Hematopoietic multipotent progenitor cell treated with erythropoietin and hydrocortisone succinate and interleukin-3 and kit ligand, for 8 days (in vitro differentiated cells): ENCODE measurements around the gene OLIG2.

Experiments used
- DNase-seq: peaks from one replicate; pipeline ENCODE4 v3.0.0-alpha.2; 2015

OLIG2 gene

DNA sequence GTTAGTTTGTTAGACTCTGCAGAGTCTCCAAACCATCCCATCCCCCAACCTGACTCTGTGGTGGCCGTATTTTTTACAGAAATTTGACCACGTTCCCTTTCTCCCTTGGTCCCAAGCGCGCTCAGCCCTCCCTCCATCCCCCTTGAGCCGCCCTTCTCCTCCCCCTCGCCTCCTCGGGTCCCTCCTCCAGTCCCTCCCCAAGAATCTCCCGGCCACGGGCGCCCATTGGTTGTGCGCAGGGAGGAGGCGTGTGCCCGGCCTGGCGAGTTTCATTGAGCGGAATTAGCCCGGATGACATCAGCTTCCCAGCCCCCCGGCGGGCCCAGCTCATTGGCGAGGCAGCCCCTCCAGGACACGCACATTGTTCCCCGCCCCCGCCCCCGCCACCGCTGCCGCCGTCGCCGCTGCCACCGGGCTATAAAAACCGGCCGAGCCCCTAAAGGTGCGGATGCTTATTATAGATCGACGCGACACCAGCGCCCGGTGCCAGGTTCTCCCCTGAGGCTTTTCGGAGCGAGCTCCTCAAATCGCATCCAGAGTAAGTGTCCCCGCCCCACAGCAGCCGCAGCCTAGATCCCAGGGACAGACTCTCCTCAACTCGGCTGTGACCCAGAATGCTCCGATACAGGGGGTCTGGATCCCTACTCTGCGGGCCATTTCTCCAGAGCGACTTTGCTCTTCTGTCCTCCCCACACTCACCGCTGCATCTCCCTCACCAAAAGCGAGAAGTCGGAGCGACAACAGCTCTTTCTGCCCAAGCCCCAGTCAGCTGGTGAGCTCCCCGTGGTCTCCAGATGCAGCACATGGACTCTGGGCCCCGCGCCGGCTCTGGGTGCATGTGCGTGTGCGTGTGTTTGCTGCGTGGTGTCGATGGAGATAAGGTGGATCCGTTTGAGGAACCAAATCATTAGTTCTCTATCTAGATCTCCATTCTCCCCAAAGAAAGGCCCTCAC lies at the start of gene OLIG2:
OLIG2 (plus strand) TSS at position 447 of the 954 bp plus-strand sequence. CDS start 928 bp downstream, outside the sequence.
- DNase-seq = no peak

DNA sequence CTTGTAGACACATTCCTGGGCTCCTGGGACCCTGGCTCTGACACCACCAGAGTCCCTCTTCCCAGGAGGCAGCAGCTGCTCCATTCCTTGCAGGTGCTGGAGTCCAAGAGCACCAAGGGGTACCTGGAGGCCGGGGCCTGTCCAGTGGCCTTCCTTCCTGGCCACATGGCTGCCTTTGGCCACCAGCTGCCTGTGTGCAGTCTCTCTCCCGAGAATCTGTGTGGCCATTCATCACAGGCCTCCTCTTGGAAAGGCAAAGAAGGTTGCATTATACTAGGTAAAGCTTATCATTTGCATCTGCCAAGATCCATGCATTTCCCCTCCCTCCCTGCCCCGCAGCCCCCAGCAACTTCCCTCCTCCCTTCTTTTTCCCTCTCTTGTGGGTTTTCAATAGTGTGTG lies 48.9 kb upstream of the OLIG2 start:
- no peak for DNase-seq

DNA sequence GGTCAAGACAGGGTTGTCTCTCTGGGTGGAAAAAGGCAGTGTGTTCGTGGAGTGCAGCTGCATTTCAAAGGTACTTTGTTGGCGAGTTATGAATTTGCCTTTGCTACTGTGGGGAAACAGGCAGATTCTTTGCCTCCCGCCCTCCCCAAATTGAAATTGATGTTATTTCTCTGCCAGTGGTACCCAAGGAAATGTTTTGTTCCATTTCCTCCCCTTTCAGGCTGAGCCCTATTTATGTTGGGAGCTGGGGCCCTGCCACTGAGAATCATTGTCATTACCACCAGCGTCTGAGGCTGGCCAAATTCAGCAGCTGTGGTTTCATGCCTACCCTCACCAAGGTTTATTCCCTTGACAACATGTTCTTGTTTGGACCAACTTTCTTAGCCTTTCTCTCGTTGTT lies 48.5 kb upstream of the OLIG2 start:
- DNase-seq = no peak

DNA sequence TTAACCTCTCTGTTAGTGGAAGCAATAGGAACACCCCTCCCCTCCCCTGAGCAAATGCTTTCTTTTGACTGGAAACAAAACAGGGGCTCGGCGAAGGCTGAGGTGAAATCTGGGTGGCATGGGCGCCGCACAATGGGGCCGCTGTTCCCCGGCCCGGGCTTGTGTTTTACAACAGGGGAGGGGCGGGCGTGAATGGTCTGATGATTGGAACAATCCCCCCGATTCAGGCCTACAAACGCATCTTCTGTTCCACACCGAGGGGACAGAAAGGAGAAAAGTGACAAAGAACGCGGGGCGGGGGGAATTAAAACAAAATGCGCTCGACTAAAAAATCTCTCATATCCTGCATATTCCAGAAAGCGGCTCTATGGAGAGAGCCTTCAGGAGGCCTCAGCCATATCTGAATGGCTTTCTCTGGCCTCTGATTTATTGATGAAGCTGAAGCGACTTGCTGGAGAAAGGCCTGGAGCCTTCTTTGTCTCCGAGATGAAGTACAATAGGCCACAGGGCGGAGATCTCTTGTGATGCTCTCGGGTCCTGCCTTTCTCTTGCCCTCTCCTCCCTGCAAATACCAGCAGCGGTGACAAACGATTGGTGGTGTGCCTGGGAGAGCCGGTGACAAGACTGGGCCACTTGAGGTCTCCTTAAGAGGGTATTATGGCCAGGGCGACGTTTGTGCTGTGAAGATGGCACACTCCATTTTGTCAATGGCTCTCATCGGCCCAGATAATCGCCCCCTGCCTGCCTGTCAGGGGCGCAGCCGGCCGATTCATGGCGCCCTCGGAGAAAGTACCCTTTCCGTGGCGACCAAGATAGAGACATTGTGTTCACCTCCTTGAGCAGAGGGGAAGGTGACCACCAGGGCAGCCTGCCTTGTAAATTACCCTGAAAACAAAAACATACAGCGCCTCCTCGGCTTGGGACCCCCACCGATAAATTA lies 47.1 kb upstream of the OLIG2 start:
- DNase-seq = no peak

DNA sequence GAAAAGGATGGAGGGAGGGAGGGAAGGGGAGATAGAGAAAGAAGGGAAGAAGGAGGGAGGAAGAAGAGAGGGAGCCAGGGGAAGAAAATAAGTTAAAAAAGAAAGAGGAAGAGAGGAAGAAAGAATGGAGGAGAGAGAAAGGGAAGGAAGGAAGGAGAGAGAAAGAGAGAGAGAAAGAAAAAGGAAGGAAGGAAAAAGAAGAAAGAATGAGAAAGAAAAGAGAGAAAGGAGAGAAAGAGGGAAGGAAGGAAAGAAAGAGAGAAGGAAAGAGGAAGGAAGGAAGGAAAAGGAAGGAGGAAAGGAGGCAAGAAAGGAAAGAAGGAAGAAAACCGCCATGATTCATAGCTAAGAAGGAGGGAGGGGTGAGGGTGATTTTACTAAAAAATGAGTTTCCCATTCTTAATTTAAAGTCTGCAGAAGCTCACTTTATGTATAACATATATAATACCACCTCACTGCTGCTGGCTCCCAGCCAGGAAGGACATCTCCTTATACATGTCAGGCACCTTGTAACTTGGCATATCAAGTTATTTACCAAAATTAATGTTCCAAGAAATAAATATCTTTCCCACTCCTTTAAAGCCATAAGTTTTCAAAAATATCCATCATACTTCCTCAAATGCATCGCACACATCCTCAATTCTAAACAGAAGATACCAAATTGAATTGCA lies 46.0 kb upstream of the OLIG2 start:
- DNase-seq = peak; percentile 3

DNA sequence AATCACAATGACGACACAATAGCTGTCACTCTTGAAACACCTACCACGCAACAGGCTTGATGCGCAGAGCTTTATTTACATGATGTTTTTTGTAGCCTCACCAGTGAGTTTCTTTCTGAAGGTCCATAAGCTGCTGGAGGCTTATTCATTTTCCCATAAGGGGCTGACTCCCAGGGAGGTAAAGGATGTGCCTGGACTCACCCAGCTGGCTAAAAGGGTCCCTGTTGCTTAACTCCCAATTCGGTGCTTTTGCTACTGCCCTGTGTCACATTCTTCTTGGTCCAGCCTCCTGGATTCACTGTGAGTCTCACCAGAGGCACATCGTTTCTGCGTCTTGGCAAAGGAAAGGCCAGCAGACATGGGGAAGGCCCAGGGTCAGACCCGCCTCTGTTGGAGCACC lies 44.6 kb upstream of the OLIG2 start:
- no peak for DNase-seq

DNA sequence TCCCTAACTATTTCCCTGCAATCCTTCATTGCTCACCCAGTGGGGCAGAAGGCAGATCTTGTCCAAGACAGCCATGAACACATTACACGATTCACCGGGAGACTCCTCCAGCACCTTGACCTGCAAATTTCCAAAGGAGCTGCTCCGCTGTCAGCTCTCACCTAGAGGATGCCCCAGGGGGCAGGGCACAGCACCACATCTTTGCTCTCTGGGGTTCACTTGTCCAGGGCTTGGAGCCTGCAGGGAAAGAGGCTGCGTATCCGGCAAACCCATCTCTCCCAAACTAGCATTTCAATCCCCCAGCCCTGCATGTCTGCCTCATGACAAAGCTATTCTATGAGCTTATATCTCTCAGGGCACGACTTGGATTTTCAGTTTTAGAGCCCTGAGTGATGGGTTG lies 35.1 kb upstream of the OLIG2 start:
- DNase-seq = no peak

DNA sequence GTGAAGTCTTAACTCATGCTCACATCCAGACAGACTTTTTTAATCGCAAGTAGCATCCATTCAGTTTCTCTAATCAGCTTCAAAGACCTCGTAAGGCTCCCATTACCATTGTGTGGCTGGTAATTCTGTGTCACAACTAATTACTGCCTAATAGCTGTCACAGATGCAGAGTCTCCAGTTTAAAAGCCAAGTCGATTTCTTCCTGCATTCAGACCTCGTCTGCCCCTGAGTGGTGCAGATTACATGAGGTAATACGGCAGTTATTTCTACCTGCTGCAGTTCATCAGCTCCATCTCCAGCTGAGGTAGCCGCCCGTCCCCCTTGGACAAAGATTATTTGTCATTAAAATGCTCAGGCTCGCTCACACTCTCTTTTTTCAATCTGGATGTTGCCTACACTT lies 34.4 kb upstream of the OLIG2 start:
- DNase-seq = no peak

DNA sequence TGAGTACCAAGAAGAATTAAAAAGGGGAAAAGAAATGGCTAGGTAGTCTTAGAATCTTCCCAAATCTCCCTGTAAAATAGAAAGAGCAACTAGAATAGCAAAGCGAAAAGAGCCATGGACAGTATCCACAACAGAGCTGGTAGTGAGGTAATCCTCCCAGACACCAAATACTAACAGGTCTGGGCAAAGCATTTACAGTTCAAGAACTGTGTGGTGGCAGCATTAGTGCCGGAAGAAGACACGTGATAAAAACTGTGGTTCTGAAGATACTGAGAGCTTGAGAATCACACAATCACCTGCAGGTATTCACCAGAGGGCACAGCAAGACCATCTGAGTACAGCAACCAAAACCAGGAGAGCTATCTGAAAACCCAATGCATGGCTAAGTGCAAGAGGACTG lies 31.8 kb upstream of the OLIG2 start:
- DNase-seq = no peak

DNA sequence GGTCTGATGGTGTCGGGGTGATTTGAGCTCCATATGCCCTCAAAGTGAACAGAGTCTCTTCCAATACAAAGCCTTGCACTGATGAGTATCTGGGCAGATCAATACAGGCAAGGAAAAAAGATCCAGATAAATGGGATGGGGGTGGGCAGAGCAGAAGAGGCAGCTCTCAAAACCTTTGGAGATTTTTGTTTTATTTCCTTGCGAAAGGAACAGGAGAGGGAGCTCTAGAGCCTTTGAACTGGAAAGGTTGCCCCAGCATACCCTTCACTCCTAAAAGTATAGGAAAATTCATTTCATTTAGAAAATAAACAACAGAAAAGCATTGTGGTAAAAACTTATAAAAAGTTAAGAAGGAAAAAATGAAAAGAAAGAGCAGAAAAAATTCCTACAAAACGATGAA lies 31.4 kb upstream of the OLIG2 start:
- peak; percentile 51 for DNase-seq

DNA sequence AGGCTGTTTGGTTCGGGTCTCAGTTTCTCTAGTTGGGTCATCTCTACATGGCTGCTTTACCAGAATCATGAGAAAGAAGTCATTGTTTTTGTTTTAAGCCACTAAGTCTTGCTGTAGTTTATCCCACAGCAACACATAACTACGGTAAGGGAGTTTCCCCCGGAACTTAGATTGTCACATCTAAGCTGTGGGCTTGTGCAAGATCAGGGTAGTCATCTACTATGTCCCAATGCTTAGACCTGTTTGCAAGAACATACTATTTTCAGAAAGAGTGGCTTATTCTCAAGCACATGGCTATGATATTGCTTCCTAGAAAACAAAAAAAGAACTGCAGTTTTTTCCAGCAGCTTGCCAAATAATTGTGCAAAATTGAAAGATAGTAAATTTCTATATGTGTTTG lies 18.0 kb upstream of the OLIG2 start:
- DNase-seq = no peak

DNA sequence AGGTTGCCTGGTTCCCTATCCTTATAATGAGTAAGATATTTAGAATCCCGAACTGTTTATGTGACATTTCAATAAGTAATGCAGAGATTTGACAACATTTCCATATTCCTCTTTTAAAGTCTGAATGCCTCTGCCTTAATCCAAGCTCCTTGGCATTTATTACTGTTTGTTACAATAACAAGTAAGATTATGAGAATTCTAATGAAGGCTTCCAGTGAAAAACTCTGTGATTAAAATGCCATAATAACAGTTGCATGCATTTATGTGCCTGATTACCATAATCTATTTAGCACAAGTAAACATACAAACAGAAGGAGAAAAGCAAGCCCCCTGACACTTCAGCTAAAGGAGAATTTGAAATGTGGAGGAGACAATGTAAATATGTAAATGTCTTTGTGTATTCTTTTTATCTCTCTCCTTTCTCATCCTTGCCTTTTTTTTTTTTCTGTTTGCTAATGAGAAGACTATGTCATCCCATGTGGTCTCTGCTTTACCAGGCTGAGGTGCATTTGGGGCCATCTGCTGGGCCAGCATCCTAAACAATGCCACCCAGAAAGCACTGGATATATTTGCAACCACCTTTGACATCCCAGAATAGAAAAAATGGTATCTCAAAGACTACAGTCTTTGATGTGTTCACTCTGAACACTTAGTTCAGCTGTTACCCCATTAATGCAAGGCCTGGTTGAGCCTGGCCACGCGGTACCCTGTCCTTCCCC lies 17.2 kb upstream of the OLIG2 start:
- DNase-seq = no peak

DNA sequence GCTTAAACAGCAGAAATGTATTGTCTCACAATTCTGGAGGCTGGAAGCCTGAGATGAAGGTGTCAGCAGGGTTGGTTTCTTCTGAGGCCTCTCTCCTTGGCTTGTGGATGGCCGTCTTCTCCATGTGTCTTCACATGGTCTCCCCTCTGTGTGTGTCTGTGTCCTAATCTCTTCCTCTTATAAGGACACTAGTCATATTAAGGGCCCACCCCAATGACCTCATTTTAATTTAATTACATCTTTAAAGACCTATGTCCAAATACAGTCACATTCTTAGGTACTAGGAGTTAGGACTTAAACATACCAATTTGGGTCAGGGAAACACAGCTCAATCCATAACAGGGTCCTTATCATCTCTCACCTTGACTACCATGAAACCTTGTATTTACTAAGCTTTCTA lies 14.8 kb upstream of the OLIG2 start:
- no peak for DNase-seq

DNA sequence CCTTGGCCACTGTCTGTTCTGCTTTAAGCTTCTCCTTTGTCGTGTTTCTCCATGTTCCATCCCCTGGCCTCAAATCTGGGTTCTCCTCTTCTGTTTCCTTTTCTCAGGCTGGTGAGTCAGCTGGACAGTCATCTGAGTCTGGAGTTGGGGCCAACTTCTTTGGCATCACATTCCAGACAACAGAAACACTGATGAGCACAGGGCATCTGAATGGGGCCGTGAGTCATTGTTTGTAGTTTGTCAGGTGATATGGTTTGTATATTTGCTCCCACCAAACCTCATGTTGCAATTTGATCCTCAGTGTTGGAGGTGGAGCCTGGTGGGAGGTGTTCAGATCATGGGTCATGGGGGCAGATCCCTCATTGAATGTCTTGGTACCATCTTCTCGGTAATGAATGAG lies 14.3 kb upstream of the OLIG2 start:
- DNase-seq = no peak

DNA sequence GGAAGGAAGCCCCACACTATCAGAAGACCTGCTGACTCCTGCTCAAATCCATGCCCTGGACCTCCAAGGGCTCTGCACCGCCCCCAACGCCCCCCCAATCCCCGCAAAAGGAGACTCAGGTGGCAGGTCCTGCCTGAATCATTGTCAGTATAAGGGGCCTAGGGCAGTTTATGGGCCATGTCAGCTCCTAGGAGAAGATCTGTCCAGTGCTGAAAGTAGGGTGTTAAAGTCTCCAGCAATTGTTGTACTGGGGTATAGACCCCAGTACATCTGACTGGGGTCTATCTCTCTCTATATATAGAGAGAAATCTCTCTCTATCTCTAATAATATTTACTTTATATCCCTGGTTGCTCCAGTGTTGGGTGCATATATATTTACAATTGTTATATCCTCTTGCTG lies 12.1 kb upstream of the OLIG2 start:
- DNase-seq = no peak

DNA sequence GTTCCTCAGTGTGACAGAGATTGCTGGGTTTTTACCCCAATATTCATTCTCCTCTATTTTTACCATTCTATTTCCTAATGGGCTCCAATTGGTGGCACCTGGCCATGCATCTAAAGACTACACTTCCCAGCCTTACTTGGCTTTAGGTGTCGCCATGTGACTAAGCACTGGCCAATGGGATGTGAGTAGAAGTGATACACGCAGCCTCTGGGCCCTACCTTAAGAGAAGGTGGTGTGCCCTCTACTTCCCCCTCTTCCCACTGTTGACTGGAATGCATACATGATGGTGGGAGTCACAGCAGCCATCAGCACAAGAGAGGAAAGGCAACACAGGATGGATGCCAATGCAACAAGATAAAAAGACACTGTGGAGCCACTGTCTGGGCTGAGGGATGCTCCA lies 11.4 kb upstream of the OLIG2 start:
- DNase-seq = no peak

DNA sequence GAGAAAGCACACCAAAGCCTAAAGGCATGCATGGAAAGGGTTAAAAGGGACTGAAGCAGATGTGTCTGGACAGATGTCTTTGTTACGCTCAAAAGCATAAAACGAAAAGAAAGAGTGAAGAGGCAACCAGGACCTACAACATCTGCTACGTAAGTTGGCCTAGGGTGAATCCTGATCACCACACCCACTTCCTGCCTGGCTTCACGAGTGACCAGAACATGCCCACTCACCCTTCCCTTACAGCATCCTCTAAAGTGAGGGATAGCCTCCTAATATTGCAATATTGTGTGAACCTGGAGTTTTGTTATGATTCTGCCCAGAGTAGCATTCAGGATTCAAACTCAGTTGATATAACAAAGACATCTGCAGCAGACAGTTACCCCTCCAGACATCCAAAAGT lies 10.6 kb upstream of the OLIG2 start:
- DNase-seq = no peak

DNA sequence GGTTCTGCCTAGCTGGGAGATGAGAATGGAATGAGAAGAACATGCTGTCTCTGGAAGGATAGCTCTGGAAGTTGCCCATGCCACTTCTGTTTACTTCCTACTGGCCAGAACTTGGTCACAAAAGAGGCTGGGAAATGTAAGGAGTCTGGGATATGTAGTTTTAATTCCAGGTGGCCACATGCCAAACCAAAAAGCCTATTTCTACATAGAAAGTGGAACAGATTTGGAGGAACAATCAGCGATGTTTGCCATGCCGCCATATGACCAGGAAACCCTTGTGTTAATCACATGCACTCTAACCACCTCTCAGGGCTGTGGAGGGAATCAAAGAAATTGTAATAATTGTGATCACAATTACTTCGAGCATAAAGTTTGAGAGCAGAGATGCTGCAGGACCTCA lies 10.0 kb upstream of the OLIG2 start:
- DNase-seq = no peak

DNA sequence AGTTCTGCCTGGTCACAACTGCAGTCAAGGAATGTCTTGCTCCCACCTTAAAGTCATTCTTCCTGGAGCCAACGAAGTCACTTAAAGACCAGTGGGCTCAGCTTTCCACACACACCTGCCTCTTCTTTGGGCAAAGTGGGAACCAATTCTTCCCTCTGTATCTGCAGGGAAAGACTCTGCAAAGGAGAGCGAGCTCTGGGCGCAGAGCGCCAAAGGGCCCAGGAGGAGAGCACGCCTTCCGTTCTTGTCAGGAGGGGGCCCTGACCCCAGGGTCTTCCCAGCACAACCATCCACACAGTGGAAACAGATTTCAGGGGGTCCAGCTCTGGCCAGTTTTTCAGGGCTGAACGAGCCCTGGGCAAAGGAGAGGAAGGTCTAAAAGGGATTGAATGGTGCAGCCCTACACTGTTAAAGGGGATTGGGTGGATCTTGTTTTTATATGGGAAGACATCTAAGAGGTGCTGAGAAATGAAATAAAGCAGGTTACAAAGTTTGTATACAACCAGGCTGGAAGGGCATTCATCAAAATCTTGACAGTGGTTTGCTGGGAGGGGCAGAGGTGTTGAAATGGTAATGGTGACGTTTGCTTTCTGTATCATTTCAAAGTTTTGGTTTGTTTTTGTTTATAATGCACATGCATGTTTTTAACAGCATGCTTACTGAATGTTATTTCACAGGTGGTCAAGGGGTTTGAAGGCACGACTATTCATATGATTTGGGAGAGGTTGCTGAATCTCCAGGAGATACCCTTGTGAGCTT lies 6.8 kb upstream of the OLIG2 start:
- no peak for DNase-seq

DNA sequence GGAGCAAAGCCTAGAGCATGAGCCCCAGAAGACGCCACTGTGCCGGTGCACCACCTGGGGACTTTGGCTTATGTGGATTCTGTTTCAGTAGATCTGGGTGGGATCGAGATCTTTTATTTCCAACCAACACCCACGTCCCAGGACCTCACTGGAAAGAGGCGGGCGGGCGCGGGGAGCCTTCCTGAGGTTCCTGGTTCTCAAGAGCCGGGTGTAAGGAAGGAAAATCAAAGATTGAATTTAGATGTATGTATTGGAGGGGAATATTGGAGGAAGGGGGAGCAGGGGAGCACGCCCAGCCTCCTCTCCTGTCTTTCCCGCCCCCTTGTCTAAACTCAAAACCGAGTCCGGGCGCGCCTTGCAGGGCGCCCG lies 6.2 kb upstream of the OLIG2 start:
- DNase-seq = no peak

DNA sequence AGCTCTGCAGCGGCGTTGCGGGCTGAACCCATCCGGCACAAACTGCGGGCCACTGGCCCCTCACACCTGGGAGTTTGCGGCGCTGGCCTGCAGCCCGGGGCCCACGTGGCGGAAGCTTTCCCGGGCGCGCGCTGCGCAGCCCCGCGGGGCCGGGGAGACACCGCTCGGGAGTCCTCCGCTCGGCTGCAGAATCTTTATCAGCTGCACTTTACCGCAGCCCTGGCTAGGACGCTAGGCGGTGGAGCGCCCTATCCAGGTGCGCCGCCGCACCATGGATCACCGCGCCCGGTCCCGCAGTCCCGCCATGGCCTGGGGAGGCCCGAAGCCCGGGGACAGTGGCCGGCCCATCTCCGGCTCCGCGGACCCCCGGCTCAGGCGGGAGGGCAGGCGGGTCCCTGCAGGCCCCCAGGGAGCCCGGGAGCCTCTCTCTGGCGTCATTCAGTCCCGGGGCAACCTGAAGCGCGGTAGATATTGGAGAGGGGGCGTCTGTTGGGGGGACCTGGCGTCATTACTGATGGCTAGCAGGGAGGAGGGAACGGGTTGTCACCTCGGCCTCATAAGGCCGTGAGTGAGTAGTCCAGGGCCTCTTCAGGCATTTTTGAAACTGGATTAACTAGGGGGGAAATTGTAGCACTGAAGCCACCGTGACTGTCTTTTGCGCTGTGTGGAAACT lies 5.7 kb upstream of the OLIG2 start:
- no peak for DNase-seq
